Activated CD4-positive, alpha-beta memory T cell treated with anti-CD3 and anti-CD28 coated beads, Interleukin-2, amount 10 ng/mL, durations not matched to agents 7 days and 5 days (primary cell): ENCODE measurements around the gene TNFAIP8L3. TPM values are rescaled to one million over a fixed set of nuclear protein-coding genes. Genes with fewer than 3 reads are reported as not detected.
"Not testable (repeated sequence)": the region's sequence is repeated elsewhere in the genome, so short reads cannot be mapped to it uniquely, and the experiment has no call there.

Experiments used
- CTCF ChIA-PET: fragments of 350-600 bp; sonication (Branson Sonifier 250); formaldehyde crosslinking; loops from one replicate; lab custom pipeline; 2021; ENCODE audit warnings: antibody characterized with exemption, inconsistent platforms; lab: Charles Lee
- POLR2A ChIA-PET: fragments of 350-600 bp; sonication (Branson Sonifier 250); formaldehyde crosslinking; loops from one replicate; lab custom pipeline; 2021; ENCODE audit warnings: antibody characterized with exemption; lab: Charles Lee
- DNase-seq: peaks from one replicate; pipeline ENCODE4 v3.0.0-alpha.2; 2020
- H3K27ac Mint-ChIP-seq: one replicate; pipeline ENCODE4 v1.8.0; 2021; ENCODE audit warnings: mild to moderate bottlenecking, mixed read lengths
- H3K27me3 Mint-ChIP-seq: one replicate; pipeline ENCODE4 v1.8.0; 2021; ENCODE audit warnings: mixed read lengths
- H3K36me3 Mint-ChIP-seq: one replicate; pipeline ENCODE4 v1.8.0; 2021; ENCODE audit warnings: low read depth, mixed read lengths
- H3K4me1 Mint-ChIP-seq: one replicate; pipeline ENCODE4 v1.8.0; 2021; ENCODE audit warnings: mixed read lengths
- H3K4me3 Mint-ChIP-seq: one replicate; pipeline ENCODE4 v1.8.0; 2021; ENCODE audit warnings: mild to moderate bottlenecking, mixed read lengths
- H3K9me3 Mint-ChIP-seq: one replicate; pipeline ENCODE4 v1.8.0; 2021; ENCODE audit warnings: mixed read lengths
- total RNA-seq, 2 experiments: library from RNA; stranded (reverse); gene quantifications; one replicate each; pipeline ENCODE4 v1.2.3, GENCODE V29; 2021

Gene TNFAIP8L3
- total RNA-seq, 2 experiments from 2014 or later: 0.13 TPM; not detected in 1

DNA sequence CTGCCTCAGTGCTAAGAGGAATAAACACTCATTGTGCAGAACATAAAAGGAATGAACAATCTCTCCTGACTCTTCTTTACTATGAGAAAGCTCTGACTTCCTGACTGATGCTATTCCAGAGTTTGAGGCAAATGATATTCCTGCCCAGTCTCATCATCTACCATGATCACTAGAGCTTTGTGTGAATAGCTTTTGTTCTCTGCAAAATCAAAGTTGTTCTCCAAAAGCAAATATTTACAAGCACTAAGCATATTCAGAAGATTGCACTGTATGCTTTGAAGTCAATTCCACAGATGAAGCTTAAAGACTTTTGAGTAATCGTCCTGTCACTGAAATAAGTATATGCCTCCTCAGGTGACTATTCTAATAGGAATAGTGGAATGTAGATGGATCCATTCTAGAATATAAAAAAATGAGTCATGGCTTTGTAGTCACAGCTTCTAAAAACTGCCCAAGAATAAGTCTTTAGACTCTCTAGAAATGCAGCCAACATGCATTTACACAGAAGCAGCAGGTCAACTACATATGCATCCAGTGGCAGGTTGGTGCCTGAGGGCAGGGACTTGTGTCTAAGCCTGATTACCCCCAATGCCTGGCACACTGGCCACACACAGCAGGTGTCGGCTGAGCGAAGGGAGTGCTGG lies 34.6 kb downstream of the TNFAIP8L3 start:
- Mint-ChIP-seq H3K9me3 (no peaks in the 10 kb centered on the region), H3K27me3 (peaks cover 33% of the 10 kb centered on the region), H3K4me3 (no peak overlapping the region), H3K36me3 (no peaks in the 10 kb centered on the region), H3K27ac (no peak overlapping the region), H3K4me1 (no peaks in the 10 kb centered on the region)
- ChIA-PET POLR2A (no interaction called here), CTCF (no interaction called here)
- no peak for DNase-seq

DNA sequence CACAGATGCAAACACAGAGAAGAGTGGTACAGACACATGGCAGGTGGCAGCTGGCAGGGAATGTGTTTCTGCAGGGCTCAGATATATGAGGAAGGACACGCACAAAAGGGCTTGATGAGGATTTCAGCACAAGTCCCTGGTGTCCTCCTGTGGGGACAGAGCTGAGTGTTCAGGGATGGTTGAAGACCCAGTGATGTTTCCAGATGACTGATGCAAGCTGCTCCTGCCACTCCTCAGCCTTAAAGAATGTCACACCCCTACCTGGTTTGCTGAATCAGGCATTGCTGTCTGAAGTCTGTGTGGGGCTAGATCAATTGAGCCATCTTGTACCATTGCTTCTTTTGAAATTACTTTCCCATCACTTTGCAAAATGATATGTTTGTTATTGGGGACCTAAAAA lies 40.2 kb downstream of the TNFAIP8L3 start:
- H3K27me3 Mint-ChIP-seq: peaks cover 26% of the 10 kb centered on the region
- ChIA-PET POLR2A (no interaction called here), CTCF (no interaction called here)
- no peak overlapping the region for H3K27ac Mint-ChIP-seq
- H3K4me1 Mint-ChIP-seq: no peaks in the 10 kb centered on the region
- no peak for DNase-seq
- no peak overlapping the region for H3K4me3 Mint-ChIP-seq
- no peaks in the 10 kb centered on the region for H3K9me3 Mint-ChIP-seq
- H3K36me3 Mint-ChIP-seq: no peaks in the 10 kb centered on the region

DNA sequence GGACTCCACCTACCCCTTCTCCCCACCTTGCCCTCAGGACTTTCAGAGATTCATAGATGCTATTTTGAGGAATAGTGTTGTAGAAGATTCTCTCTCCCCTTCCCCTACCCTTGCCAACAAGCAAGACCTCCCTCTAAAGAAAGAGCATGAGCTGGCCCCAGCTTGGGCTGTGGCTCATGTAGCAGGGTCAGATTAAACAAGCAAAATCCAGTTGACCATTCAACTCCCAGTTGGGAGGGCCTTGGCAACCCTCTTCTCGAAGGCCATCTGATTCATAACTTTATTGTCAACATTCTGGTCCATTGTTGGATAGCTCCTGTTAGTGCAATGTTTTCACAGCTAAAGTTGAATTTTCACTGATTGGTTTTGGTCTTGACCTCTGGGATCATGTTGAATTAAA lies 41.1 kb downstream of the TNFAIP8L3 start:
- POLR2A ChIA-PET: no interaction called here
- Mint-ChIP-seq H3K27me3 (peaks cover 20% of the 10 kb centered on the region), H3K9me3 (no peaks in the 10 kb centered on the region), H3K4me1 (peaks cover 2% of the 10 kb centered on the region), H3K4me3 (no peak overlapping the region), H3K27ac (no peak overlapping the region), H3K36me3 (no peaks in the 10 kb centered on the region)
- CTCF ChIA-PET: no interaction called here
- no peak for DNase-seq

DNA sequence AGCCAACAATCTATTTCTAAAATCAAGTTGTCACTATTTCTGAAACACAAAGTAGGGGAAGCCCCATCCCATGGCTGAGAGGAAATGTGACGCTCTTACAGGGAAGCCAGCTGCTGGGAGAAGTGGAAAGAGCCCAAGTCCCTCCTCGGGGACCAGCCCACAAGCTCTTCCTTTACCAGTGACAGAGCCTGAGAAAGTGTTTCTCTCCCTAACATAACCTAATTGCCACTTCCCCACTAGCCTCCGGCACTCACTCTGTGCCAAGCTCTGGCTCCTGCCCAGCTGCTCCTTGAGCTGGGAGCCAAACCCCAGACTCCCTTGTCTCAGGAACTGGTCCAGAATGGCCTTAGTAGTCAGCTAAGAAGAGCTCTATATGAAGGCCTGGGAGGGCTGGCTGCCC lies 42.9 kb downstream of the TNFAIP8L3 start:
- no peak overlapping the region for H3K4me3 Mint-ChIP-seq
- H3K27me3 Mint-ChIP-seq: peaks cover 15% of the 10 kb centered on the region
- POLR2A ChIA-PET: no interaction called here

DNA sequence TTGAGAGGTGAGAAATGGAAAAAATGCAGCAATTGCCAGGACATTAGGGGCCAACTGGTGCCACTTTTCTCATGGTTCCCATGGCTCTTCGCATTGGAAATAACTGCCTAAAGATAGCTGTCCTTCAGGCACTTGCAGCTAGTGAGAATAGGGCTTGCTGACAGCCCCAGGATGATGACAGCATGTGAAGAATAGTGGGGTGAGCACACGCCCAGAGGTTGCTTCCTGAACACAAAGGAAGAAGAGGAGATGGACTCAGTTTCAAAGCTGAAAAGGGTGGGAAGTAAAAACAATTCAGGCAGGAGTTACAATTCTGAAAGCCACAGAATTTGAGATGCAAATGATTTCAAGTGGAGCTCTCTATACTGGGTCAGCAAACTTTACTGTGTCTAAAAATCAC lies 45.6 kb downstream of the TNFAIP8L3 start:
- no peak overlapping the region for H3K4me3 Mint-ChIP-seq
- ChIA-PET CTCF (no interaction called here), POLR2A (interaction anchor here (1.1 kb wide), 1 partner anchor 37 kb away, joined by 4 read pairs; no protein-coding TSS in a partner anchor)
- H3K27ac Mint-ChIP-seq: no peak overlapping the region
- H3K27me3 Mint-ChIP-seq: peaks cover 6% of the 10 kb centered on the region
- no peaks in the 10 kb centered on the region for H3K36me3 Mint-ChIP-seq
- no peak for DNase-seq
- no peaks in the 10 kb centered on the region for H3K9me3 Mint-ChIP-seq
- H3K4me1 Mint-ChIP-seq: peaks cover 2% of the 10 kb centered on the region

More for the DNA sequence above, 42.9 kb downstream of the TNFAIP8L3 start:
- no peak for DNase-seq
- no peak overlapping the region for H3K27ac Mint-ChIP-seq
- H3K9me3 Mint-ChIP-seq: no peaks in the 10 kb centered on the region
- H3K4me1 Mint-ChIP-seq: peaks cover 2% of the 10 kb centered on the region
- no peaks in the 10 kb centered on the region for H3K36me3 Mint-ChIP-seq
- CTCF ChIA-PET: interaction anchor here (0.6 kb wide), 1 partner anchor 24 kb away, joined by 3 read pairs; no protein-coding TSS in a partner anchor

DNA sequence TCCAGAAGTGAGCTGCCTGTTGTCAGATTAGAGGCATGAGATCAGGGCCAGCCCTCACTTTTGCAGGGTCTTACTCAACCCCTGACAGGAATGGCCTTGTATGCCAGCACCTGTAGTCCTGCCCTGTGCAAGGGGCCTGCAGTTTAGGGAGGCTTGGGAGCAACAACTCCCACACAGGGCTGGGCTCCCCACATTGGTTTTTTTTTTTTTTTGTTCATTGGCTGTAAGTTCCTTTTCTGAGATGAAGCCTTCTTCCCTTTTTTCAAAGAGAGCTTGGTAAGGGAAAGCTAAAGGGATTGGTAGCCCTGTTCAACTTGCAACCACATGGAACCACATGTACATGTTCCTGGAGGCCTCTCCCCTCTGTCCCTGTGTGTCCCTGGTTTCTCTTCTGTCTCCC lies 46.4 kb downstream of the TNFAIP8L3 start:
- no peaks in the 10 kb centered on the region for H3K36me3 Mint-ChIP-seq
- no peak overlapping the region for H3K27ac Mint-ChIP-seq
- peaks cover 2% of the 10 kb centered on the region for H3K4me1 Mint-ChIP-seq
- no peaks in the 10 kb centered on the region for H3K9me3 Mint-ChIP-seq
- peaks cover 8% of the 10 kb centered on the region for H3K27me3 Mint-ChIP-seq
- CTCF ChIA-PET: no interaction called here
- POLR2A ChIA-PET: no interaction called here
- DNase-seq: no peak
- no peak overlapping the region for H3K4me3 Mint-ChIP-seq

DNA sequence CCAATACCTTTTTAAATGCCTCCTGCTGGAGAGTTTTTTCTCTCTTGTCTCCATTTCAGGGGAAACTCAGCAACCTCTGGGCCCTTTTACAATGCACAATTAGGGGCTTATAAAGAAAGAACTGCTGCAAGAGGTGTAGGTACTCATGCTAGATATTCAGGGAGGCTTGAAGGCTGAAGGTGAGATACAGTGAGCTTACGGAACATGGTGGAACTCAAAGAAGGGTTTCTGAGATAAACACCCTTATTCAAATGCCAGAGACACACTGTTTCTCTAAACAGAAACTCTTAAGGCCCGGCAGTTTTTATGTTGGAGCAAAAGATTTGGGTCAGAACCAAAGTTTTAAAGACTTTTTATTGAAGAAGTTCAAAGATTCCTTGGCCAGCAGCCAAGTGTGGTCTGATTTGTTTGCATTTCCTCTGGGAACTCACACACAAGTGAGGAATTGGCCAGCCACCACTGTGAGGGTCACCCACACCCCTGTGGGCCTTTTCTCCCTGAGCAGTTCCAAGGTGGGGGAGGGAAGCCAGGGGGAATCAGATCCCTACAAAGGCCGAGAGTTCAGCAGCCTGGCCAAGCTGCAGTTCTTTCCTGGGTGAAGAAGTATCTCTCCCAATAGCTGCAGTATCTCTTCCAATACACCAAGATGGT lies 47.8 kb downstream of the TNFAIP8L3 start:
- Mint-ChIP-seq H3K9me3 (peaks cover 2% of the 10 kb centered on the region), H3K4me3 (no peak overlapping the region), H3K36me3 (no peaks in the 10 kb centered on the region), H3K27me3 (peaks cover 8% of the 10 kb centered on the region), H3K27ac (no peak overlapping the region), H3K4me1 (peaks cover 2% of the 10 kb centered on the region)
- no peak for DNase-seq
- ChIA-PET POLR2A (no interaction called here), CTCF (no interaction called here)

DNA sequence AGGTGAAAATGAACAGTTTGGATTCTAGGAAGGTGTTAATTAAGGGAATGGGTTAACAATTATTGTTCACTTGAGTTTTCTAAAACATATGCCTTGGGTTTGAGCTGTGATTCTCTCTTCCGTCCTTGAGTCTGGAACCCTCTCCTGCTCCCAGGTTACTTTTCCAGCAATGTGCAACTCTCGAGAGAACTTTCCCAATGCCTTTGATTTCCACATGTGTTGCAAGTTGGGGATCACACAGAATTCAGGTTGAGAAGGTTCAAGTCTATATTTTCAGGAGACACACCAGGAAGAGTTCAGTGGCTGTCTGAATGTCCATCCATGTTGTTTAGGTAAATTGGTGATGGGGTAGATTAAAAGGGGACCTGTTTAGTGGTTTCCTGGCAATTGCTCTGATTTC lies 48.7 kb downstream of the TNFAIP8L3 start:
- Mint-ChIP-seq H3K4me3 (no peak overlapping the region), H3K4me1 (peaks cover 2% of the 10 kb centered on the region), H3K9me3 (peaks cover 2% of the 10 kb centered on the region), H3K27me3 (peaks cover 4% of the 10 kb centered on the region), H3K36me3 (no peaks in the 10 kb centered on the region), H3K27ac (no peak overlapping the region)
- DNase-seq: no peak
- CTCF ChIA-PET: no interaction called here
- POLR2A ChIA-PET: no interaction called here

DNA sequence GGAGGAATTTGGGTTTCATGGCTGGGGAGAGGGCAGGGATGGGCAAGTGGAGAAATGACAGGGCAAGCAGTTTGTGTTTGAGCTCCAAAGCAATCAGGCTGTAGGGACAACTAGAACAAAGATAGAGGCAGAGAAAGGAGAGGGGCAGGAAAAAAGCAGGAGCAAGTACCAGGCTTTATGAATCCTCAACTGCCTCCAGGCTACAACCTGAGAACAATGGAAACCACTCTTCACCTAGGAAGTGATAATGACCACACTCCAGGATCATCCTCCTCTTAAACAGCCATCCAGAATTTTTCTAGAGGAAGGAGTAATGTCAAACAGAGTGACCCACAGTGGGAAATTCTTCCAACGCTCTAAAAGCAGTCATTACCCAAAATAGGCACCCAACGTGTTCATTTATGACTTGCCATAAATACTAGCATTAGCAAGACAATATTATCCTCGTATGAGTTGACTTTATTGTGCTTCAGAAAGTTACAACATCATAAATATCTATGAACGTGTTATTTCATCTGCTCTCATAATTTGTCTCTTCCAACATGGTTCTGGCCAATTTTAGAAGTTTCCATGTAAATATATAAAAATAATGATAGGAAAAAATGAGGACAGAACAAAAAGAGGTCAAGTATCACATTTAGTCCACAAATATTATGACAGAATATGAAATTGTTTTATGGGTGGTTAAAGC lies 50.5 kb downstream of the TNFAIP8L3 start:
- no peak for DNase-seq
- ChIA-PET POLR2A (no interaction called here), CTCF (no interaction called here)
- H3K4me1 Mint-ChIP-seq: peaks cover 2% of the 10 kb centered on the region
- H3K9me3 Mint-ChIP-seq: peaks cover 2% of the 10 kb centered on the region
- peaks cover 4% of the 10 kb centered on the region for H3K27me3 Mint-ChIP-seq
- no peaks in the 10 kb centered on the region for H3K36me3 Mint-ChIP-seq
- H3K4me3 Mint-ChIP-seq: no peak overlapping the region
- no peak overlapping the region for H3K27ac Mint-ChIP-seq

DNA sequence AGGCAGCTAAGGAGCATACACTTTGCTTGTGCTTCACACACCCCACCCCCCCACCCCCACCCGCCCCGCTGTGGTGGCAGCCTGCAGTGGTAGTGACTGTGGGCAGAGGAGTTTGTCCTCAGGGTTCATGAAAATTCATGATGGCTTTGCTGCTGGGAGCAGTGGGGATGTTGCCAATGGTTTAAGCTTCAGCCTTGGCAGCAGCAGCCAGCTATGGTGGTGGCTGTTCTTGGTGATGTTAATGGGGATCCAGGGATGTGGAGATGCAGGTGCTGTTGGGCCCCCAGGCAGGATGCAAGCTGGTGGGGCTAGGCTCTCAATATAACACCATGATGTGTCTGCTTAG lies 55.8 kb downstream of the TNFAIP8L3 start:
- peaks cover 4% of the 10 kb centered on the region for H3K27me3 Mint-ChIP-seq

DNA sequence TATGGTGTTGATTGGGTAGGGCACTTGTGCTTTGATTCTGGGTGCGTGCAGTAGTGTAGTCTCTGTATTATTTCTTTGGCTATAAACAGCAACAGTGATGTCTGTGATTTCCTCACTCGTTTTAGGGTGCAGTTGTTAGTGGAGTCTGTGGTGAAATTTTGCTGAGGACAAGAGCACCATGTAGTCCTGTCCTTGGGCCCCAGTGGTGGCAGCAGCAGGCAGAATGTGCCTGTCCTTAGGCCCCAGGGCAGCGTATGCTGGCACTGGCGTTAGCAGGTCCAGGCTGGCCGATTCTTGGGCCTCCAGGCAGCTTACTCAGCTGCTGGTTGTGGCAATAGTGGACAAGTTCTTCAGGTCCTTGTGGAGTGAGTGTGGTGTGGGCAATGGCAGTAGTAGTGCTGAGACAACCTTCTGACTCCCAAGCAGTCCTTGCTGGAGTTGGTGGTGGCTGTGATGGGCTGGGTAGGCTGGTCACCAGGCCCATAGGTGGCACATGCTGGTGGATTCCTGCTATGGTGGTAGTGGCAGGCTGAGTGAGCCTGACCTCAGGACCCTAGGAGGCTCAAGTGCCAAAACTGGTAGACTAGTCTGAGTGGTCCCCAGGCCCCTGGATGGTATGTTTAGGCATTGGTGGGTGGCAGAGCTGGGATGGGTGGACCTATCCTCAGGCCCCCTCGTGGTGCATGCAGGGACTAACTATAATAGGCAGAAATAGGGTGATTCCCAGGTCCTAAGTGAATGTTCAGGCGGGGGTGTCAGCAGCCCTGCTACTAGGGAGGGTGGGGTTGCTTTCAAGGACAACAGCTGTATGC lies 56.3 kb downstream of the TNFAIP8L3 start:
- Mint-ChIP-seq H3K27me3 (peaks cover 2% of the 10 kb centered on the region), H3K36me3 (no peaks in the 10 kb centered on the region), H3K9me3 (peaks cover 2% of the 10 kb centered on the region), H3K4me3 (no peak overlapping the region), H3K27ac (no peak overlapping the region), H3K4me1 (no peaks in the 10 kb centered on the region)
- ChIA-PET POLR2A (interaction anchor here (0.9 kb wide), 1 partner anchor 27 kb away, joined by 3 read pairs; no protein-coding TSS in a partner anchor), CTCF (no interaction called here)
- DNase-seq: no peak

More for the DNA sequence above, 55.8 kb downstream of the TNFAIP8L3 start:
- Mint-ChIP-seq H3K27ac (no peak overlapping the region), H3K4me3 (no peak overlapping the region), H3K36me3 (no peaks in the 10 kb centered on the region), H3K4me1 (no peaks in the 10 kb centered on the region), H3K9me3 (peaks cover 2% of the 10 kb centered on the region)
- DNase-seq: no peak
- ChIA-PET POLR2A (interaction anchor here (0.9 kb wide), 1 partner anchor 26 kb away, joined by 3 read pairs; no protein-coding TSS in a partner anchor), CTCF (no interaction called here)

DNA sequence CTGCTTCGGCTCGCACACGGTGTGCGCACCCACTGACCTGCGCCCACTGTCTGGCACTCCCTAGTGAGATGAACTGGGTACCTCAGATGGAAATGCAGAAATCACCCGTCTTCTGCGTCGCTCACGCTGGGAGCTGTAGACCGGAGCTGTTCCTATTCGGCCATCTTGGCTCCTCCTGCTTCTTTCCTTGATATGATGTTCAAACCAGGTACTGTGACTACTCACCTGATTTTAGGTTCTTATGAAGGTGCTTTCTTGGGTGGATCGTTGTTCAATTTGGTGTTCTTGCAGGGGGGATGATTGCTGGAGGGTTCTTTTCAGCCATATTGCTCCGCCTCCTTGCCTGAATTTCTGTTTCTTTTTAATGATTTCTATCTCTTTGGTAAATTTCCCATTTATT lies 57.2 kb downstream of the TNFAIP8L3 start:
- H3K36me3 Mint-ChIP-seq, H3K27me3 Mint-ChIP-seq, CTCF ChIA-PET, H3K4me3 Mint-ChIP-seq, DNase-seq, H3K4me1 Mint-ChIP-seq, H3K27ac Mint-ChIP-seq, H3K9me3 Mint-ChIP-seq, POLR2A ChIA-PET: not testable (repeated sequence)
